ENCODE results near the gene FBXW4.
"Not testable (repeated sequence)": the region's sequence is repeated elsewhere in the genome, so short reads cannot be mapped to it uniquely, and the experiment has no call there.

FBXW4 gene

GRCh38 chr10:101656890-101657289 is 38.1 kb downstream of the FBXW4 start:
- no peak for DNase-seq (ENCODE audit: low read depth in 2 of 2)

- DNase-seq (ENCODE audit: low read depth in 2 of 2), result no peak
Observed at GRCh38 chr10:101655570-101655969, 39.4 kb downstream of the FBXW4 start.

- no peak for DNase-seq (ENCODE audit: low read depth in 2 of 2)
Observed at GRCh38 chr10:101653536-101653935, 41.4 kb downstream of the FBXW4 start.

GRCh38 chr10:101651336-101651735 is 43.6 kb downstream of the FBXW4 start:
- DNase-seq (ENCODE audit: low read depth in 2 of 2), result no peak

- no peak for DNase-seq (ENCODE audit: low read depth in 2 of 2)
Observed at GRCh38 chr10:101650863-101651262, 44.1 kb downstream of the FBXW4 start.

GRCh38 chr10:101649525-101650085 is 45.4 kb downstream of the FBXW4 start:
- no peak for DNase-seq (ENCODE audit: low read depth in 2 of 2)

GRCh38 chr10:101647255-101647654 is 47.7 kb downstream of the FBXW4 start:
- no peak for DNase-seq (ENCODE audit: low read depth in 2 of 2)

GRCh38 chr10:101646364-101646763 is 48.6 kb downstream of the FBXW4 start:
- DNase-seq (ENCODE audit: low read depth in 2 of 2), result no peak

GRCh38 chr10:101645659-101646058 is 49.3 kb downstream of the FBXW4 start:
- no peak for DNase-seq (ENCODE audit: low read depth in 2 of 2)

- no peak for DNase-seq (ENCODE audit: low read depth in 2 of 2)
Observed at GRCh38 chr10:101644002-101644401, 51.0 kb downstream of the FBXW4 start.

- DNase-seq (ENCODE audit: low read depth in 2 of 2), result no peak
Observed at GRCh38 chr10:101643546-101643945, 51.4 kb downstream of the FBXW4 start.

GRCh38 chr10:101639141-101639900 is 55.6 kb downstream of the FBXW4 start:
- DNase-seq (ENCODE audit: low read depth in 2 of 2), result no peak

GRCh38 chr10:101633510-101633909 is 61.5 kb downstream of the FBXW4 start:
- DNase-seq (ENCODE audit: low read depth in 2 of 2), result not testable (repeated sequence)

- no peak for DNase-seq (ENCODE audit: low read depth in 2 of 2)
Observed at GRCh38 chr10:101631821-101632475, 63.0 kb downstream of the FBXW4 start.

GRCh38 chr10:101630633-101630920 is 64.4 kb downstream of the FBXW4 start:
- no peak for DNase-seq (ENCODE audit: low read depth in 2 of 2)

GRCh38 chr10:101629837-101630632 is 64.9 kb downstream of the FBXW4 start:
- no peak for DNase-seq (ENCODE audit: low read depth in 2 of 2)

- no peak for DNase-seq (ENCODE audit: low read depth in 2 of 2)
Observed at GRCh38 chr10:101625821-101626412, 69.1 kb downstream of the FBXW4 start.

- DNase-seq (ENCODE audit: low read depth in 2 of 2), result no peak
Observed at GRCh38 chr10:101624526-101625102, 70.4 kb downstream of the FBXW4 start.

GRCh38 chr10:101623528-101623927 is 71.4 kb downstream of the FBXW4 start:
- no peak for DNase-seq (ENCODE audit: low read depth in 2 of 2)

- DNase-seq (ENCODE audit: low read depth in 2 of 2), result no peak
Observed at GRCh38 chr10:101619983-101620382, 75.0 kb downstream of the FBXW4 start.

GRCh38 chr10:101618871-101619270 is 76.1 kb downstream of the FBXW4 start:
- no peak for DNase-seq (ENCODE audit: low read depth in 2 of 2)
